Stimulated activated naive CD8-positive, alpha-beta T cell treated with anti-CD3 and anti-CD28 coated beads, Interleukin-15, Interleukin-2, amounts not matched to agents 100 U/mL and 50 U/mL, for 24 hours (primary cell): ENCODE results near the gene SCGB1C2.
A peak's percentile ranks its signal among the peaks of the same experiment; 100 is the strongest.

Source experiments
- ATAC-seq: fragments of 150-1000 bp; cut with Tn5 transposase; one replicate; pipeline ENCODE4 v1.10.0; 2021
- DNase-seq: peaks from one replicate; pipeline ENCODE4 v3.0.0; 2021

Gene SCGB1C2

DNA sequence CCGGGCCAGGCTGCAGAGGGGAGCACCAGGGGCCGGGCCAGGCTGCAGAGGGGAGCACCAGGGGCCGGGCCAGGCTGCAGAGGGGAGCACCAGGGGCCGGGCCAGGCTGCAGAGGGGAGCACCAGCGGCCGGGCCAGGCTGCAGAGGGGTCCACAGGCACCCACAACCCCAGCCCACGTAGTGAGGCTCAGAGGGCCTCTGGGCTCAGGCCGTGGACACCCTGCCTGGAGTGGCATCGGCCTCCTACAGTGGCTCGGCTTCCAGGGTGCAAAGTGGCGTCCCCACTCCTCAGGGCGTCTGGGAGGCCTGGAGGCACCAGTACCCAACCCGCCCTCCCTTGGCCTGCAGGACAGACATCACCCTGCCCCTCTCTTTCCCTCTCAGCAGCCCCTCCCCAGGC, 34.5 kb downstream of the SCGB1C2 start:
- DNase-seq = no peak
- ATAC-seq = no peak

DNA sequence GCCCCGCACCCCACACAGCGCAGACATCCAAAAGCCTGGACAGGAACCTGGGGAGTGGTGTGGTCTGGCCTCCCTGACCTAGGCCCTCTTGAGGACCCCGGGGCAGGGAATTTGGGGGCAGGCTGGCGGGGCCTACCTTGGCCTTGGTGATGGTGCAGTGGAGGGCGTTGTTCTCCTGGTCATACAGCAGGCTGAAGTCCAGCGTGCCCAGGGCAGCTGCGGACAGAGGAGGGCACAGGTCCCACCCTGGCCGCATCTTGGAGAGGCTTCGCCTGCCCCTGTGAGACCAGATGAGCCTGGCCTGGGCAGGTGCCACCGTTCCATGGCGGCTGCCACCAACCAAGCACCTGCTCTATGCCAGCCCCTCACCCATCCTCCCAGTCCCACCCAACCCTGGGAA, 35.0 kb downstream of the SCGB1C2 start:
- DNase-seq = no peak
- ATAC-seq = peak; percentile 23

DNA sequence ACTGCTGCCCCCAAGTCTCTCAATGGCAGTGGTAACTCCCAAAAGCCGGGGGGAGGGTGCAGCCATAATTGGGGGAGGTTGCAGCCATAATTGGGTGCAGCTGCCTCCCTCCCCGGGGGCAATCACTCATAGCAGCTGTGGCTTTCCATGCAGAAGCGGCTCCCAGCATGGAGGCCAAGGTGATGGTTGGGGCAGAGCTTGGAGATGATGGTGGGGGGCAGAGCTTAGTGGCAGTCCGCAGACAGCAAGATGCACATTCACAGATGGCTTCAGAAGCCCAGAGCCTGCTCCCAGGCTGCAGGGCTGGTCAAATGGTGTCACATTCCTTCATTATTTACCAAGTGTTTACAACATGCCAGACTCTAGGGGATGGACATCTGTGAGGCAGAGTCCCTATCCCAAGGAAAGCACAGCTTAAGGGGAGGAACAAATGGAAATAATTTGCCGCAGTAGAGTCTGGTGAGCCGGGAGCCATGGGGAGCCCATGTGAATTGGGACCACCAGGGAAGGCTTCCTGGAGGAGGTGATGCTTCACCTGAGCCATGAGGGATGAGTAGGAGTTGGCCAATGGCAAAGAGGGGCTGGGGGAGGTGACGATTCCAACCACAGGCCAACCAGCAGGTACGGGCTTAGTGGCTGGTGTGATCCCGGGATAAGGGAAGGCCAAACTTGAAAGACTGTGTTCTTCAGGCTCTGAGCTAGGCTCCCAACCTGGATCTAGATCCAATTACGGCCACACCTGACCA, 36.0 kb downstream of the SCGB1C2 start:
- ATAC-seq (no peak), DNase-seq (no peak)

DNA sequence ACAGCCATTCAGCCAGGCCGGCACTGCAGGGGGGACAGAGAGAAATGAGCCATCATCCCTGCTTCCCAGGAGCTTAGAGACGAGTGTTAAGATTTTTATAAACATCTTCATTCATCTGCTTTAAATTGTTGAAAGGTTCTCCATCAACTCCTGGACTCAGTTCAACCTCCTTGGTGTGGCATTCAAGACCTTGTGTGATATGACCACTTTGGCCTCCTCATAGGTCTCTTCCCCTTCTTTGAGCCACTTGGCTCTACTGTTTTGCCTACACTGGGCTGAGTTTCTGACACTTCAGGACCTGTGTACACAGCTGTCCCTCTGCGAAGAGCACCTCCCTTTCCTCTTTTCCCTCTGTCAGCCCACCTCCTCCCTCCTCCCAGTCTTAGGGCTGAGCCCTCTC, 39.8 kb downstream of the SCGB1C2 start:
- no peak for DNase-seq
- ATAC-seq = no peak

DNA sequence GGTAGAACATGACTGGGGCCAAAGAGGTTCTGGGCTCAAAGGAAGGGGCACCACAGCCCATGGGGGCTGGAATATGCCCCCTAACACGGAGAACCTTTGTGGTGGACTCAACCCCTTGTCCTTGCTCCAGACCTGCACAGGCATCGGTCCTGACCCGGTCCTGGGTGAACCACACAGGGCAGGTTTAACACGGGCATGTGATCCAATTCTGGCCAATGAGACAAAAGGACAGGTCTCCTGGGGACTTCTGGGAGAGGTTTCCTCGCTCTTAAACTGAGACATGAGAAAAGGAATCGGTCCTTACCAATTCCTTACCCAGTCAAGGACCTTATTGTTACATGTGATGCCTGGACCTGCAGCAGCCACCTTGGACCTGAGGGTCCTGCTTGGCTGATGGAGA, 40.4 kb downstream of the SCGB1C2 start:
- DNase-seq (no peak), ATAC-seq (no peak)

DNA sequence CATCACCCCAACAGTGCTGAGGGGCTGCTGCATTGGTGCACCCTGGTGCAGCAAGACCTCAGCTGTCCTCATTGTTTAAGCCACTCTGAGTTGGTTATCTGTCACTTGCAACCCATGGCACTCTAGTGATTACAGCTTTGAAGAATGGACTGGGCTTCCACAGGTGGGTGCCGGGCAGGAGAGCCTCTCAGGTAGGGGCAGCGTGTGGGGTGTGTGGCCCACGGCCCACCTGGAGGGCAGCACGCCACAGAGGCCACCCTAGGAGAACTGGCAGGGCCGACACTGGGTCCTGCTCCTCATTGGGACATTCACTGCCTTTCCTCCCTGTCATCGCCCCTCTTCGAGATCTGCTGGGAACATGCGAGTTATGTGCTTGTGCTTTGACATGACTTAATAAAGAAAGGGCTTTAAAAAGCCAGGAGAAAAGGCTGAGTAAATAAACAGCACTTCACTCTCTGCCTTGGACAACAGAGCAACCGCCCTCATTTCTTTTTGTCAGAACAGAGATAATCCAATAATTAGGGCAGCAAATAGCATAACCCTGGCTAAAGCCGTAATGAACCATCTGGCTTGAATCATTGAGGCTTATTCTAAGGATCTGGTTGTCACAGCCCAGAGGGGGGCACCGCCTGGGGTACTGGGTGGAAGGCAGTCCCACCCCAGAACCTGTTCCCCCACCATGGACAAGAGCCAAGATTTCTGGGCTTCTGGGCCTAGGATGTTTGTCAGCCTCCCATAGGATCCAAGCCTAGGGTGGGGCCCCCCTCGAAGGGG, 41.1 kb downstream of the SCGB1C2 start:
- no peak for DNase-seq
- ATAC-seq = no peak

DNA sequence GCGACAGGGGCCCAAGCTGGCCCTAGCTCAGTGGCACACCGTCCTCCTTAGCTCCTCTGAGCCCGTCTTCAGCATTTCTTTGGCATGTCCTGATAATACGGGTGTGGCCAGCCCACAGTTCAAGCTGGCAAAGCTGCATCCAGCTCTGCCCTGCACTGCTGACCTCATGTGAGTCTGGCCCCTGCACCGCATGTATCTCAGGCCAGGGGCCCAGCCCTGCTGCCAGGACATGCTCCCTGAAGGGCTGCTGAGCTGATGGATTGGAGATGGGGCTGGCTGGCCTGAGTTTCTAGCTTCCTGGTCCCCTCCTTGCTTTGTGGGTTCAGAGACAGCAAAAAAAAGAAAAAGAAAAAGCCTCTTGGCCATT, 41.7 kb downstream of the SCGB1C2 start:
- ATAC-seq (no peak), DNase-seq (no peak)

DNA sequence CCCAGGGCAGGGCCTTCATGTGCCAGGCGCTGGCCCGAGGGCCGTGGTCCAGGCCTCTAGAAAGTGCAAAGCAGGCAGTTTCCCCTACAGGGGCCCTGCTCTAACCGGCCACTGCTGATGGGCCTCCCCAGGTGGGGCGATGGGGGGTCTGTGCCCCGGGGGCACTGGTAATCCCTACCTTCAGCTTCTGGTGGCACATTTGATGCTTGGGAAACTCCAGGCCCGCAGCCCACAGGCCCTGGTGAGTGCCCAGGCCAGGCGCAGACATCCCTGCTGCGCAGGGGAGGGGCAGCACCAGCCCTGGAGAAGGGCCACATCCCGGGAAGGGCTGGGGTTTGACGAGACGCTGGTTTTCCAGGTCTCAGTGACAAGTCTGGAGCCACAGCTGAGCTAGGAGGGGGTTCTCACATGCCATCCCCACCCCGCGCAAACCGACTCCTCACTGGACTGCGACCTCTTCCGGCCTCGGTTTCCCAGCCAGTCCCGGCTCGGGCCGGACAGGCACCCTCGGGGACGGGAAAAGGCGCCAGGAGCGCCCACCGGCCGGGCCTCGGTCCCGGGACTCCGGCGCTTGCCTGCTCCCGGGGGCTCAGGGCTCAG, 42.5 kb downstream of the SCGB1C2 start:
- ATAC-seq (no peak), DNase-seq (no peak)

DNA sequence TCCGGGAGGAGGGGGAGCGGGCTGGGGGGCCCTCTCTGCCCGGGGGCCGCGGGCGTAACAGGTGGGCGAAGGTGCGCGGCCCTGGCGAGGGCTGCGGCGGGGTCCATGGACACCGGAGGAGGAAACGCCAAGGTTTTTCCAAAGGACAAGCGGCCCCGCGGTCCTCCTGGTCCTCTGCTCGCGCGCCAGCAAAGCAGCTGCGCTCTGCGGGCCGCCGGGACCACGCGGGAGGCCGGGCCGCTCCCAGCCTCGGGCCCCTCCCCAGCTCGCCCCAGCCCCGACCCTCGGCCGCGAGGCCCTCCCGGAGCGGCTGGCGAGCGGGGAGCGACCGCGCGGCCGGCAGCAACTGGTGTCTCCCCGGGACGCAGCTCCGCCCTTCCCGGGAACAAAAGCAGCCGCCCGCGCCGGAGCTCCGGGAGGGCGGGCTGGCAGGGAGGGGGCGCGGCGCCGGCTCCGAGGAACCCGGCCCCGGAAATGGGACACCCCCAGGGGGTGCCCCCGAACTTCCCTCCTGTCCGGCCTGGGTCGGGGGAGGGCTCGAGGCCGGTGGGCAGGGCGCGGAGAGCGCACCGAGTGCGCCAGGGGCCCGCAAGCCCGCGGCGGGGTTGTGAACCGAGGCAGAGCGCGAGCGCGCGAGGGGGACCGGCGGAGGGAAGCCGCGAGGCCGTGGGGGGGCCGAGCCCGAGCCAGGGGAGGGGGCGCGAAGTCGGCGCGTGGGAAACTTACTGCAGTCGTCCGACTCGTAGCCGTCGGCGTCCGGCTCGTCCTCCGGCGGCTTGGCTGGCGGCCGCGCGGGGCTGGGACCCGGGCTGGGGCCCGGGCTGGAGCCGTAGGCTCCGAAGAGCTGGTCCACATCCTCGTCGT, 43.2 kb downstream of the SCGB1C2 start:
- DNase-seq (no peak), ATAC-seq (no peak)

DNA sequence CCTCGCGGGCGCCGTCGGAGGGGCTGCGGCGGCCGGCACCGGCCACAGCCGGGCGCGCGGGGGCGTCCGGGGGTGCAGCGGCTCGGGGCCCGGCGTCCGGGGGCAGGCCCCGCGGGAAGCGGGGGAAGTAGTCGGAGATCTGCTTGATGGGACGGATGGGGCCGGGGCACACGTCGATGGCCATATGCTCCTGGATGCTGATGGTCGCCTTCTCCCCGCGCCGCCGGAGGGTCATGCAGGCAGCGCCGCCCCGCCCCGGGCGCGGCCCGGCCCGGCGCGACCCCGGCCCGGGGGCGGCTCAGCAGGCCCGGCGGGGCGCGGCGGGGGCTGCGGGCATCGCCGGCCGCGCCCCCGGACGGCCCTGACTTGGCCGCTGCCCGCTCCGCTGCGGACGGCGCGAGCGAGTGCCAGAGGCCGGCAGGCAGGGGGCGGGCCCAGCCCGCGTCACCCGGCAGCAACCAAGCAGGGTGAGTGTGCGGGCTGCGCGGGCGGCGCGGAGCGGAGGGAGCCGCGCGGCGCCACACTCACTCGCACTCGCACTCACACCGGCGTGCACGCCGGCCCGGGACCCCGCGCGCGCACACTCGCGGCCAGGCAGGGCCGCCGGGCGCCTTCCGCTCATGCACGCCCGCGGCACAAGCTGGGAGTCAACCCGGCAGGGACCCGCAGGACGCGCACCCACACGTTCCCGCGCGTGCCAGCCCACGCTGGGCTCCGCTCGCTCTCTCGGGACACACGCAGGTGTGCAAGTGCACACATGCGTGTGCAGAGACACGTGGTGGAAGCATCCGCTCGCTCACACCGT, 44.1 kb downstream of the SCGB1C2 start, which contains the start of gene DOC2B:
Gene DOC2B, minus strand, starts transcription at position 406 of the 805 bp plus-strand sequence. Its CDS starts 171 bp downstream, at position 235.
- ATAC-seq (peak; percentile 53), DNase-seq (peak; percentile 17)

DNA sequence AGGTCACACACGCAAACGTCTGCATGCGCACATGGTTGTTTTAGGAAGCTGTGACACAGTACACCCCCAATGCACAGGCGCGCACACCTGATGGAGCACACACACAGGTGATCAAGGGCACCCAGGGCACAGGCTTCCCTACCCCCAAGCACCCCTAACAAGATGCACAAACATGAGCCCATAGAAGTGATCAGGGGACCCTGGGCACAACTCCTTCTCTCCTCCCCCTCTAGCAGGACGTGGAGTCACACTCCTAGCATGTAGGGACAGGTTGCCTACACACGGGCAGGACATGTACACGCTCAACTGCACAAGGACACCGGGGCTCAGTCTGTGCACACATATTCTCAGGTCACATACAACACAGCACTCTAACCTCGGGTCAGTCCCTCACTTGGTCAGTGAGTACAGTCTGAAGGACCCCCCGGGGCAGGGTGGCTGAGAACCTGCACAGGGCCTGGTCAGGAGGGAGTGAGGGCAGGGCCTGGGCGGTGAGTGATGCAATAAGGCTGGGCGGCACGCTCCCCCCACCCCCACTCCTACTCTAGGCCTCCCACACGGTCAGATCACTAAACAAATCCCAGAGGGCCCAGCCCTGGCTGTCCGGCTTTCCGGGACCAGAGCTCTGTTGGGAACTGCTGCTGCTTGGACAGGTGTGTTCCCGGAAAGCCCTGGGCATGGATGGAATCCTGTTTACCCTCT, 44.8 kb downstream of the SCGB1C2 start:
- no peak for DNase-seq
- ATAC-seq = no peak

DNA sequence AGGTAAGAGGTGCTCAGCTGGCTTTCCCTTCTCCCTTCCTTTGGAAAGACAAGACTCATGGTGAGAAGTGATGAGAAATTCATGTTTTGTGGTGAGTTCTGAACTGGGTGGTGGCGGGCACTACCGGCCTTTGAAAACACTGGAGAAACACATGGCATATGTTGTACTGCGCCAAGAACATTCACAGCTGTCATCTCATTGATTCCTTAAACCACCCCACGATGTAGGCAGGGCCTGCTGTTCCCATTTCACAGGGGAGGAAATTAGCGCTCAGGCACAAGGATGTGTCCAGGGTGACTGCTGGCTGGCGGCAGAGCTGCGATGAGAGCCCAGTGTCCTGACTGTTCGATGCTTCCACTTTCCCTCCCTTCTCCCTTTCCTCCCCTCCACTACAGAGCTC, 45.7 kb downstream of the SCGB1C2 start:
- ATAC-seq (no peak), DNase-seq (no peak)

DNA sequence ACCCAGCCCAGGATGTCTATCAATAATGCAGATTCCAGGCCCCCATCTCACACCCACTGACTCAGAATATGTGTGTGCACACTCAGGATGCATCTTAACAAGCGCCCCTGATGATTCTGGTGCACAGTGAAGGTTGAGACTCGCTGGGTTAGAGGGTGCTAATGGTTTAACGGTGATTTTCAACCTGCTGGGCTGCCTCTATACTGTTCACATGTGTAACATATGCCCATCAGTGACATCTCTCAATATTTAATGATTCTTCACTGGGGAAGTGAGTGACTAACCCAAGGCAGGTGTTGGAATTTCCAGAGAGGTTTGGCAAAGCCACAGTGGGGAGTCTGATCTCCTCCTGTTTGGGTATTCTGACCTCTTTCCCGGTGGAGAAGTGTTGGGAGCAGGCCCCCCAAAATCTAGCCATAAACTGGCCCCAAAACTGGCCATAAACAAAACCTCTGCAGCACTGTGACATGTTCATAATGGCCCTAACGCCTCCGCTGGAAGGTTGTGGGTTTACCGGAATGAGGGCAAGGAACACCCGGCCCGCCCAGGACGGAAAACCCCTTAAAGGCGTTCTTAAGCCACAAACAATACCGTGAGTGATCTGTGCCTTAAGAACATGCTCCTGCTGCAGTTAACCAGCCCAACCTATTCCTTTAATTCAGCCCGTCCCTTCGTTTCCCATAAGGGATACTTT, 48.2 kb downstream of the SCGB1C2 start:
- ATAC-seq = peak; percentile 28
- peak; percentile 43 for DNase-seq

DNA sequence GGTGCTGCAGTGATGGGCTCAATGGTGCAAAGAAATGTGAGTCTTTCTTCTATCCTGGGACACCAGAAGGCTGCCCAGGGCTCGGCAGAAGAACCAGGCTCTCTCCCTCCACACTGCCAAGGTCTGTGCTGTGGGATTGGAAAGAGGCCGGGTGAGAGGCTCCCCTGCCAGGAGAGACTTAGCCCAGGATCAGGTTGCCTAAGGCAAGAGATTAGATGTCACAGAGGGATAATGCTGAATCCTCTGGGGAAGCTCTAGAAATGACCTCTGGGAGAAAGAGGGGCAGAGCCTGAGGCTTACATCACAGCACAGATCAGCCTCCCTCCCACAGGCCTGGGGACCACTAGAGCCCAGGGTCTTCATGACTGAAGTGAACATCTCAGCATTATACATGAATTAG, 49.8 kb downstream of the SCGB1C2 start:
- DNase-seq (no peak), ATAC-seq (no peak)
